ENCODE results near the gene CCDC12.
"Not testable (repeated sequence)": the region's sequence is repeated elsewhere in the genome, so short reads cannot be mapped to it uniquely, and the experiment has no call there.

Gene CCDC12

GRCh38 chr3:46921871-46922271, 54.7 kb downstream of the CCDC12 start:
- DNase-seq = no peak

- no peak for DNase-seq
Measured at GRCh38 chr3:46921041-46921440, 55.5 kb downstream of the CCDC12 start.

GRCh38 chr3:46918634-46919033, 57.9 kb downstream of the CCDC12 start:
- no peak for DNase-seq

DNA sequence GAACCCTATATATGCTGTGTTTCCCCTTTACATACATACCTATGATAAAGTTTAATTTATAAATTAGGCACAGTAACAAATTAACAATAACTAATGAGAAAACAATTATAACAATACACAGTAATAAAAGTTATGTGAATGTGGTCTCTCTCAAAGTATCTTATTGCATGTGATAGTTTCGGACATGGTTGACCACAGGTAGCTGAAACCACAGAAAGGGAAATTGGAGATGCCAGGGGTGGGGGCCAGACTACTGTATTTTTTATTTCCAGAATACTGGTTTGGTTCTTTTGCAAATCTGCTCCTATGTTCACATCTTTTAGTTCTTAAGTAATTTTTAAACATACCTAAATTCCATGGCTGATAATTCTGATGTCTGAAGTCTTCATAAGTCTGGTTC, 58.3 kb downstream of the CCDC12 start:
- DNase-seq = no peak

DNA sequence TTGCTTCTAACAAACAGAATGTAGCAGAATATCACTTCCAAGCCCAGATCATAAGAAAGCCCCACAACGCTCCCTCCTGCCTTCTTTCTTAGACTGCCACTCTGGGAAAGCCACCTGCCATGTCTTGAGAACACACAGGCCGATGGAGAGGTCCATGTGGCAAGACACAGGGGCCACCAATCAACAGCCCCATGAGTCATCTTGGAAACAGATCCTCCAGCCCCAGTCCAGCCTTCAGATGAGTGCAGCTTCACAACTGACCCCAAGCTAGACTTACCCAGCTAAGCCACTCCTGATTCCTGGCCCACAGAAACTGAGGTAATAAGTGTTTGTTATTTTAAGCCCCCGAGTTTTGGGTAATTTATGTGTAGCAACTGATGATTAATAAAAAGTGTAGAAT, 59.3 kb downstream of the CCDC12 start:
- no peak for DNase-seq

DNA sequence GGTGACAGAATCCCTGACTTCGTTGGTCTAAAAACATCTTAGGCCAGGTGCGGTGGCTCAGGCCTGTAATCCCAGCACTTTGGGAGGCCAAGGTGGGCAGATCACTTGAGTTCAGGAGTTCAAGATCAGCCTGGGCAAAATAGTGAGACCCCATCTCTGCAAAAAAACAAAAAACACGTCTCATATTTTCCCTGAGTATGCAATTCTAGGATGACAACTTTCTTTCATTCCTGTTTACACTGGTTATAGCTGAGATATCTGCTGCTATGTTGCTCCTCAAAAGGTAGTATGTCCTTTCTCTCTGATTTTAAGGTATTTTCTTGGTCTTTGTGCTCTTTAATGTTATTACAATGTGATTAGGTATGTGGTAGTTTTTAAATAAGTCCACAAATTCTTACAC, 59.7 kb downstream of the CCDC12 start:
- DNase-seq = no peak

DNA sequence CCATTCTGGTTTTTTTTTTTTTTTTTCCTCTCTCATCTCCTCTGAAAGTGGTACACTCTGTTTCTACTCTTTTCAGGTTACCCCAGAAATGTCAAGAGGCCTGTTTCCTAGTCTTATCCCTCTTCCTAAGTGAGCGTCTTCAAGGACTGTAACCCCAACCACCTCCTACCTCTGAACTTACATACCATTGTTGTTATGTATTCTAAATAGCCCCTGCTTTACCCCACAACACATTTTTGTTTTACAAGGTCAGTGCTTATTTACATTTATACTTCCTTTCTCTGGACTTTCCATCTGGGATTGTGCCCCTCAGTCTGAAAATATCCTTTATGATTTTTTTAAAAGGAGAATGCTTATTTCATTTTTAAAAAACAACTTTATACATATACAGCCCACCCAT, 60.3 kb downstream of the CCDC12 start:
- DNase-seq = no peak

- DNase-seq = no peak
Measured at GRCh38 chr3:46915297-46915822, 61.2 kb downstream of the CCDC12 start.

DNA sequence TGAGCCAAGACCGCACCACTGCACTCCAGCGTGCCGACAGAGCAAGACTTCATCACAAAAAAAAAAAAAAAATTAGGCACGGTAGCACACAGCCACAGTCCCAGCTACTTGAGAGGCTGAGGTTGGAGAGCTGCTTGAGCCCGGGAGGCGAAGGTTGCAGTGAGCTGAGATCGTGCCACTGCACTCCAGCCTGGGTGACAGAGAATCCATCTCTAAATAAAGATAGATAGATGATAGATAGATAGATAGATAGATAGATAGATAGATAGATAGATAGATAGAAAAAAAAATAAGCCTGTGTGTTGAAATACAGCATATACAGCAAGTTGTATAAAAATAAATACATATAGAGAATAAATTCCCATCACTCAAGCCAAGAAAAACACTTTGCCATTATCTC, 61.7 kb downstream of the CCDC12 start:
- no peak for DNase-seq

- DNase-seq = peak; percentile 79
Measured at GRCh38 chr3:46913644-46914043, 62.9 kb downstream of the CCDC12 start.

DNA sequence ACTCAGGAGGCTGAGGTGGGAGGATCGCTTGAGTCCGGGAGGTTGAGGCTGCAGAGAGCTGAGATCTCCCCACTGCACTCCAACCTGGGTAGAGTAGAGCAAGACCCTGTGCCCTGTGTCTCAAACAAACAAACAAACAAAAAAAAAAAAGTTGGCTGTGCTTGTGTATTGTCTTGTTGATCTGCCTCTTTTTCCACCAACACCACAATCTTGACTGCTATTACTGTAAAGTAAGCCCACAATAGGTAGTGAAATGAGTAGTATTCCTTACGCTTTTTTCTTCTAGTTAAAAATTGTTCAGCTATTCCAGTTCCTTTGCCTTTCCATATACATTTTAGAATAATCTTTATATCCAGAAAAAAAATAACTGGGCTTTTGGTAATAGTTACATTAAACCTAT, 63.6 kb downstream of the CCDC12 start:
- no peak for DNase-seq

- not testable (repeated sequence) for DNase-seq
Measured at GRCh38 chr3:46910914-46911313, 65.6 kb downstream of the CCDC12 start.

DNA sequence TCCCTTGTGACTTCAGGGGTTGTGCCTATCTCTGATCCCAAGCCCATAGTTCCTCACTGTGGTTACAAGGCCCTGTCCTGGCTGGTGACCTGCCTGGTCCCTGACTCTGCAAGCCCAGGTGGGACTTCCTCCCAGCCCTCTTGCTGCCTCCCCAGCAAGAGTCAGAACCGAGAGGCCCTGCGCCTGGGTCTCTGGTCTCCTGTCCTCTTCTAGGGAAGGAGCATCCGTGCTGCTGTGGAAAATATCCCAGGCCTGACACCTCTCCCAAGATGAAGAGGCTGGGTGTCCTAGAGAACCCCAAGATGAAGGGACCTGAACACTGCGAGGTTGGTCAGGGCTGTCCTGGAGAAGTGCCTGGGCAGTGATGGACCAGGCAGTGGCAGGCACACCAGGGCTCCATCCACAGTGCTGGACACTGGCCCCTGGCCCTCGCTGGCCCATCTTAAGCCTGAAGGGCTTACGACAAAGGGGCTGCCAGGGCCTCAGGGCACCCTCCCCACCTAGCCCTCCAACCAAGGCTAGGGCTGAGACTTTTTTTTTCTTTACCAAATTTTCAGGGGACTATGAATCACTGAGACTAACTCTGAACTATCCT, 66.3 kb downstream of the CCDC12 start:
- no peak for DNase-seq

- peak; percentile 70 for DNase-seq
Measured at GRCh38 chr3:46909535-46910161, 66.9 kb downstream of the CCDC12 start.

DNA sequence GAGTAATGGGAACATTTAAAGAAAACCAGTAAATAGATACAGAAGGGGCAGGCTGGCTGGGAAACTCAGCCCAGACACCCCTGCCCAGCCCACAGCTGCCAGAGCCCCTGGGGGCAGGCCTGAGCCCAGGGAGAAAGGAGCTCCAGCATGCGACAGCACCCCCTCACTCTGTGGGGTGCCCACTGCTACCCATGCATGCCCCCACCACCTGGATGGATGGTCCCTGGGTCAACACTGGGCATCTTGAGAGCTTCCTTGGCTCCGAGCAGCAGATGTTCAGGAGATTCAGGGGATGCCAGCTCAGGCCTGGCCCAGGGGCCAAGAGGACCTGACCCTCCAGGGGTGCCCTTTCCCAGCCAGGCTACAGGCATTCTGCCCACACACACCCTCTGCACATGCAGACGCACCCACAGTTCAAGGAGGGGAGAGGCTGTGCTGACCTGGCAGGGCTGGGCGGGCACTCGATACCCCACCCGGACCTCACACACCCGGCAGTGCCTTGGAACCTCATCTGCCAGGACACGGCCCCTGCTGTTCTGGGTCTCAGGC, 67.5 kb downstream of the CCDC12 start:
- DNase-seq = no peak

- no peak for DNase-seq
Measured at GRCh38 chr3:46908294-46908985, 68.1 kb downstream of the CCDC12 start.

DNA sequence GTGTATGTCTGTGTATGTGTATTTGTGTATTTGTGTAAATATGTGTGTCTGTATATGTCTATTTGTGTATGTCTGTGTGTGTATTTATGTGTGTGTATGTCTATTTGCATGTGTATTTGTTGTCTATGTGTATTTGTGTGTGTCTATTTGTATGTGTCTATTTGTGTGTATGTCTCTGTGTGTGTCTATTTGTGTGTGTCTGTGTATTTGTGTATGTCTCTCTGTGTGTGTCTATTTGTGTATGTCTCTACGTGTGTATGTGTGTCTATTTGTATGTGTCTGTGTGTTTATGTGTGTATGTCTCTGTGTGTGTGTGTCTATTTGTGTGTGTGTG, 68.6 kb downstream of the CCDC12 start:
- DNase-seq = no peak

DNA sequence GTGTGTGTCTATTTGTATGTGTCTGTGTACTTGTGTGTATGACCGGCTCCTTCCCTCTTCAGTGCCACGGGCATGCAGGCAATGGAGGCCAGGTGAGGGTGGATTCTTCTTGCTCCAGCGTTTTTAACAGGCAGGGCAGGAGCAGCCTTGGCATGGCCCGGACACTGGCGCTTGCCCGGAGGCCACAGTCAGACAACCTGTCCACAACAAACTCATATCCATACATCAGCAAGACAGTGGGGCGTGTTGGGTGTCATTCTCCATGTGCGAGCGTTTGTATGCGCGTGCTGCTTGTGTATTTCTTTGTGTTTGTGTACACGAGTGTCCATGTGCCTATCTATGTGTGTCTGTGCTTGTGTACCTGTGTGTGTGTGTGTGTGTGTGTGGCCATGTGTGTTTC, 69.3 kb downstream of the CCDC12 start:
- DNase-seq = no peak

- no peak for DNase-seq
Measured at GRCh38 chr3:46906471-46907058, 70.0 kb downstream of the CCDC12 start.

GRCh38 chr3:46905661-46906451, 70.7 kb downstream of the CCDC12 start:
- DNase-seq = no peak

- DNase-seq = no peak
Measured at GRCh38 chr3:46905213-46905560, 71.4 kb downstream of the CCDC12 start.

DNA sequence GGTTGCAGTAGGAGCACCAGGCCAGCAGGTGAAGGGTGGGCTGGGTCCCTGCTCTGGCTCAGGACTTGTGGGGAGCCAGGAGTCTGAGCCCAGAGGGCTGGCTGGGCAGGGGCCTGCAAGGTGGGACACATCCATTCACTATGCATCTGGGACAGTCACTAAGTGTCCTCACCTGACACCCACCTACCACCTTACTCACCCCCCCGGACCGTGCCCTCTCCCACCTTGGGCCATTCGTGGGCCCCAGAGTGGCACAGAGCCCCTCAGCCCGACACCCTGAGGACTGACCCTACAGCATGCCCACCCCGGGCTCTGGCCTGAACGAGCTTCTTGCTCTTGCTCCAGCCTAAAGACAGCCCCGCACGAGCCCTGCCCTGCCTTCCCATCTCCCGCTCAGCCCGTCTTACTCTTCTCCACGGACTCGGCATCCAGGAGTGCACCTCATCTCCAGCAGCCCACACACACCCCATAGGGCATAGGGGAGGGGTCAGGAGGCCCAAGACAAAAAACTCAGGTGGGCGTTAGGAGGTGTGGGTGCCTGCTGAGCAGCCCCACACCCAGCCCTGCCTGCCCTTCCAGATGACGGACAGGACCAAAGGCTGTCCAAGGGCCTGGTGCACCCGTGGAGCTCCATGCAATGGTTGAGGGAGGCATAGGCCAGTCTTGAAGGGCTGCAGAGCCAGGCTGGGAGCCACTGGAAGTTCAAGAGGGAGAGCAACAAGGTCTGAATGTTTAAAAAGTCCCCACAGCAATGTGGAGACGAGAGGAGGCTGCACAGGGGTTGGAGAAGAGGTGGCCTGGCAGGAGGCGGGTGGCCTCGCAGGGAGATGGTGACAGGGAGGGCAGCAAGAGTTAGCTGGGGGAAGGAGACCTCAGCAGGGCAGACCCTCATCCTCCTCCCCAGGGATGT, 72.0 kb downstream of the CCDC12 start:
- no peak for DNase-seq

All from NCI-H510A (cell line).